ENCODE data around the gene DDIT3. TPM values are rescaled to one million over a fixed set of nuclear protein-coding genes. Genes with fewer than 3 reads are reported as not detected.
"Not testable (repeated sequence)": the region's sequence is repeated elsewhere in the genome, so short reads cannot be mapped to it uniquely, and the experiment has no call there.

DDIT3 gene
- total RNA-seq, 1 experiment from 2014 or later: 14.1 TPM

GRCh38 chr12:57506541-57506940 lies 13.8 kb downstream of the DDIT3 start:
- not testable (repeated sequence) for DNase-seq; H3K4ac ChIP-seq (ENCODE audit: low read depth, low read length); H3K23ac ChIP-seq (ENCODE audit: insufficient read length, low read depth, low read length); H2AFZ ChIP-seq (ENCODE audit: low read length); H3K14ac ChIP-seq (ENCODE audit: insufficient read depth, low read length); H2AK5ac ChIP-seq (ENCODE audit: insufficient read length, low read length); H3K79me1 ChIP-seq (ENCODE audit: insufficient read depth, low read depth, low read length, poor library complexity, severe bottlenecking); H3K4me1 ChIP-seq (ENCODE audit: insufficient read depth, low read length); H3K27me3 ChIP-seq (ENCODE audit: insufficient read depth, low read length); H3K27ac ChIP-seq (ENCODE audit: insufficient read length, low read depth, low read length); H4K91ac ChIP-seq (ENCODE audit: insufficient read length, low read depth, low read length); H3K9me3 ChIP-seq (ENCODE audit: control insufficient read depth, low read depth, low read length); H3K9ac ChIP-seq (ENCODE audit: extremely low read depth, insufficient read length, low read length); H4K8ac ChIP-seq (replicated peaks; ENCODE audit: insufficient read length, low read depth, low read length); H2BK15ac ChIP-seq (ENCODE audit: low read depth, low read length); H2BK12ac ChIP-seq (ENCODE audit: insufficient read length, low read depth, low read length); H4K20me1 ChIP-seq (ENCODE audit: control insufficient read depth, insufficient read depth, insufficient read length); H3K79me2 ChIP-seq (ENCODE audit: insufficient read depth, low read length); H4K5ac ChIP-seq (ENCODE audit: insufficient read length, low read depth, low read length); H3K23me2 ChIP-seq (ENCODE audit: insufficient read length, low read depth, low read length, poor library complexity, severe bottlenecking); H3K56ac ChIP-seq (ENCODE audit: insufficient read length, low read depth, low read length); H3K4me1 Mint-ChIP-seq; H3K4me3 Mint-ChIP-seq; H2BK20ac ChIP-seq (ENCODE audit: low read depth, low read length, poor library complexity, severe bottlenecking); H3T11ph ChIP-seq (ENCODE audit: low read length); H2BK120ac ChIP-seq (ENCODE audit: low read depth, low read length, poor library complexity, severe bottlenecking); H3K9me3 Mint-ChIP-seq; H3K27me3 Mint-ChIP-seq (ENCODE audit: low read depth); H3K4me2 ChIP-seq (ENCODE audit: insufficient read depth, insufficient read length, low read length); H2BK5ac ChIP-seq (ENCODE audit: insufficient read length, low read length); H3K27ac Mint-ChIP-seq; H3K18ac ChIP-seq (ENCODE audit: insufficient read length, low read depth, low read length)
- no CpG with 5 or more reads among the region's 4 CpGs for WGBS (ENCODE audit: extremely low coverage, insufficient read length, low lambda C conversion rate)
- peaks cover 67 to 85% (median 73%) of the 10 kb centered on the region in 3 experiments for H3K36me3 Mint-ChIP-seq (ENCODE audit: insufficient read depth in 1 of 3, low read depth in 3 of 3)

- not testable (repeated sequence) for H4K5ac ChIP-seq (ENCODE audit: insufficient read length, low read depth, low read length); H3K4me1 ChIP-seq (ENCODE audit: insufficient read depth, low read length); H3K27ac ChIP-seq (ENCODE audit: insufficient read length, low read depth, low read length); H4K8ac ChIP-seq (replicated peaks; ENCODE audit: insufficient read length, low read depth, low read length); H3K4me3 Mint-ChIP-seq; H3K4ac ChIP-seq (ENCODE audit: low read depth, low read length); H2BK15ac ChIP-seq (ENCODE audit: low read depth, low read length); H3K9me3 ChIP-seq (ENCODE audit: control insufficient read depth, low read depth, low read length); H2BK5ac ChIP-seq (ENCODE audit: insufficient read length, low read length); H4K91ac ChIP-seq (ENCODE audit: insufficient read length, low read depth, low read length); H3K9me3 Mint-ChIP-seq; H3K4me2 ChIP-seq (ENCODE audit: insufficient read depth, insufficient read length, low read length); H3K79me1 ChIP-seq (ENCODE audit: insufficient read depth, low read depth, low read length, poor library complexity, severe bottlenecking); H3K27ac Mint-ChIP-seq; H2AFZ ChIP-seq (ENCODE audit: low read length); H2BK120ac ChIP-seq (ENCODE audit: low read depth, low read length, poor library complexity, severe bottlenecking); H2BK20ac ChIP-seq (ENCODE audit: low read depth, low read length, poor library complexity, severe bottlenecking); H3T11ph ChIP-seq (ENCODE audit: low read length); H4K20me1 ChIP-seq (ENCODE audit: control insufficient read depth, insufficient read depth, insufficient read length); H2AK5ac ChIP-seq (ENCODE audit: insufficient read length, low read length); H3K9ac ChIP-seq (ENCODE audit: extremely low read depth, insufficient read length, low read length); H3K27me3 ChIP-seq (ENCODE audit: insufficient read depth, low read length); H3K27me3 Mint-ChIP-seq (ENCODE audit: low read depth); H2BK12ac ChIP-seq (ENCODE audit: insufficient read length, low read depth, low read length); H3K79me2 ChIP-seq (ENCODE audit: insufficient read depth, low read length); H3K18ac ChIP-seq (ENCODE audit: insufficient read length, low read depth, low read length); H3K23me2 ChIP-seq (ENCODE audit: insufficient read length, low read depth, low read length, poor library complexity, severe bottlenecking); H3K4me1 Mint-ChIP-seq; H3K23ac ChIP-seq (ENCODE audit: insufficient read length, low read depth, low read length); DNase-seq; H3K56ac ChIP-seq (ENCODE audit: insufficient read length, low read depth, low read length); H3K14ac ChIP-seq (ENCODE audit: insufficient read depth, low read length)
- no CpG with 5 or more reads among the region's 22 CpGs for WGBS (ENCODE audit: extremely low coverage, insufficient read length, low lambda C conversion rate)
- peaks cover 78 to 90% (median 85%) of the 10 kb centered on the region in 3 experiments for H3K36me3 Mint-ChIP-seq (ENCODE audit: insufficient read depth in 1 of 3, low read depth in 3 of 3)
Observed at GRCh38 chr12:57502311-57502969, 17.9 kb downstream of the DDIT3 start.

All from H9 (cell line).